ENCODE measurements around the gene CABP2.

CABP2 gene

DNA sequence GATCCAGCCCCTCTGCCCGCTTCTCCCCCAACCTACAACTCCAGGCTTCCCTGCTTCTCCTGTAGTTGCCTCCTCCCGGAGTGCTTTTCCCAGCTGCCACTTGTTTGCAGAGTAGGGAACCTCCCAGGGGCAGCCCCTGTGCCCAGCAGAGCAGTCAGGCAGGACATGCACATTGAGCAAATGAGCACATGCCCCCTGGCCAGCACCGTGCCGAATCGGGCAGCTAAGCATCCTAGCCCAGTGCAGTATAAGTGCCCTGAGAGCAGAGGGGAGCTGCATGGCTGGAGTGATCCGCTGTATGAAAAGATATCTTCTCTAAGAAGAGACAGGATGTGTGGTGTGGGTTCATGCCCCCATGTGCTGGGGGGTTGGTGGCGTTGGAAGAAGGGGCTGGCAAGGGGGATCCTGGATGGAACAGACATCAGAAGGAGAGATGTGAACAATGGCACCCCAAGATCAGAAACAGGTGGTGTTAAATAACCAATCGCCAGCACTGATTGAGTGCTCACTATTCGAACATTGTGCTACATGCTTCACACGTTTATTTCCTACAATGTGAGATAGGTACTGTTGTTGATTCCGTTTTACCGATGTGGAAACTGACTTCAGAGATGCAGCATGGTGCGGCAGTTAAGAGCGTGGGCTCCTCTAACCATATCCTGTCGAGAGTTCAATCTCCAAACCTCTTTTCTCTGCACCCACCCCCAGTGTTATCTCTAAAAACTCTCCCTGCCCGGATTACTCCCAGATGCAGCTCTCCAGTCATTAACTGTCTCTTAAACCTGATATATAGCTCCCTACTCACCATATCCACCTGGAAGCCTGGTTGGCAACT is 39.2 kb downstream of the CABP2 start:
- TF ChIP-seq CEBPB (IDR thresholded peaks at IDR 0.05), result no peak
- no peak for TF ChIP-seq TEAD4 (IDR thresholded peaks at IDR 0.05)
- TF ChIP-seq, protein P1, sequence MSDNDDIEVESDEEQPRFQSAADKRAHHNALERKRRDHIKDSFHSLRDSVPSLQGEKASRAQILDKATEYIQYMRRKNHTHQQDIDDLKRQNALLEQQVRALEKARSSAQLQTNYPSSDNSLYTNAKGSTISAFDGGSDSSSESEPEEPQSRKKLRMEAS (IDR thresholded peaks at IDR 0.05), result no peak
- no peak for TF ChIP-seq TAF1 (IDR thresholded peaks at IDR 0.05; ENCODE audit: low read depth)
- no peak for TF ChIP-seq EGR1 (IDR thresholded peaks at IDR 0.05)
- no peak for TF ChIP-seq YY1 (IDR thresholded peaks at IDR 0.05; ENCODE audit: low read depth)
- no peak for TF ChIP-seq RAD21 (IDR thresholded peaks at IDR 0.05; ENCODE audit: low read depth)
- TF ChIP-seq NFIC (IDR thresholded peaks at IDR 0.05), result no peak
- TF ChIP-seq FOXM1 (IDR thresholded peaks at IDR 0.05; ENCODE audit: borderline replicate concordance, low read depth), result no peak
- no peak for TF ChIP-seq TCF12 (IDR thresholded peaks at IDR 0.05; ENCODE audit: low read depth)
- TF ChIP-seq, protein P2, sequence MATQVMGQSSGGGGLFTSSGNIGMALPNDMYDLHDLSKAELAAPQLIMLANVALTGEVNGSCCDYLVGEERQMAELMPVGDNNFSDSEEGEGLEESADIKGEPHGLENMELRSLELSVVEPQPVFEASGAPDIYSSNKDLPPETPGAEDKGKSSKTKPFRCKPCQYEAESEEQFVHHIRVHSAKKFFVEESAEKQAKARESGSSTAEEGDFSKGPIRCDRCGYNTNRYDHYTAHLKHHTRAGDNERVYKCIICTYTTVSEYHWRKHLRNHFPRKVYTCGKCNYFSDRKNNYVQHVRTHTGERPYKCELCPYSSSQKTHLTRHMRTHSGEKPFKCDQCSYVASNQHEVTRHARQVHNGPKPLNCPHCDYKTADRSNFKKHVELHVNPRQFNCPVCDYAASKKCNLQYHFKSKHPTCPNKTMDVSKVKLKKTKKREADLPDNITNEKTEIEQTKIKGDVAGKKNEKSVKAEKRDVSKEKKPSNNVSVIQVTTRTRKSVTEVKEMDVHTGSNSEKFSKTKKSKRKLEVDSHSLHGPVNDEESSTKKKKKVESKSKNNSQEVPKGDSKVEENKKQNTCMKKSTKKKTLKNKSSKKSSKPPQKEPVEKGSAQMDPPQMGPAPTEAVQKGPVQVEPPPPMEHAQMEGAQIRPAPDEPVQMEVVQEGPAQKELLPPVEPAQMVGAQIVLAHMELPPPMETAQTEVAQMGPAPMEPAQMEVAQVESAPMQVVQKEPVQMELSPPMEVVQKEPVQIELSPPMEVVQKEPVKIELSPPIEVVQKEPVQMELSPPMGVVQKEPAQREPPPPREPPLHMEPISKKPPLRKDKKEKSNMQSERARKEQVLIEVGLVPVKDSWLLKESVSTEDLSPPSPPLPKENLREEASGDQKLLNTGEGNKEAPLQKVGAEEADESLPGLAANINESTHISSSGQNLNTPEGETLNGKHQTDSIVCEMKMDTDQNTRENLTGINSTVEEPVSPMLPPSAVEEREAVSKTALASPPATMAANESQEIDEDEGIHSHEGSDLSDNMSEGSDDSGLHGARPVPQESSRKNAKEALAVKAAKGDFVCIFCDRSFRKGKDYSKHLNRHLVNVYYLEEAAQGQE (IDR thresholded peaks at IDR 0.05; ENCODE audit: low read depth), result no peak
- no peak for TF ChIP-seq CREB1 (IDR thresholded peaks at IDR 0.05; ENCODE audit: low read depth)
- TF ChIP-seq, protein P3, sequence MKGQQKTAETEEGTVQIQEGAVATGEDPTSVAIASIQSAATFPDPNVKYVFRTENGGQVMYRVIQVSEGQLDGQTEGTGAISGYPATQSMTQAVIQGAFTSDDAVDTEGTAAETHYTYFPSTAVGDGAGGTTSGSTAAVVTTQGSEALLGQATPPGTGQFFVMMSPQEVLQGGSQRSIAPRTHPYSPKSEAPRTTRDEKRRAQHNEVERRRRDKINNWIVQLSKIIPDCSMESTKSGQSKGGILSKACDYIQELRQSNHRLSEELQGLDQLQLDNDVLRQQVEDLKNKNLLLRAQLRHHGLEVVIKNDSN (IDR thresholded peaks at IDR 0.05), result no peak
- no peak for TF ChIP-seq EP300 (IDR thresholded peaks at IDR 0.05; ENCODE audit: borderline replicate concordance)
- no peak for TF ChIP-seq ZBTB7A (IDR thresholded peaks at IDR 0.05; ENCODE audit: low read depth)

- TF ChIP-seq CREB1 (IDR thresholded peaks at IDR 0.05; ENCODE audit: low read depth) (peak; percentile 59), TCF12 (IDR thresholded peaks at IDR 0.05; ENCODE audit: low read depth) (peak; percentile 38; the same call in 1 of the 2 replicates), YY1 (IDR thresholded peaks at IDR 0.05; ENCODE audit: low read depth) (peak; percentile 99), RAD21 (IDR thresholded peaks at IDR 0.05; ENCODE audit: low read depth) (no peak), EP300 (IDR thresholded peaks at IDR 0.05; ENCODE audit: borderline replicate concordance) (no peak), TAF1 (IDR thresholded peaks at IDR 0.05; ENCODE audit: low read depth) (peak; percentile 57), TEAD4 (IDR thresholded peaks at IDR 0.05) (0 out of 2 replicates have a peak, but pooled peaks have one; percentile 35), ZBTB7A (IDR thresholded peaks at IDR 0.05; ENCODE audit: low read depth) (peak; percentile 89)
- TF ChIP-seq, protein P2 (IDR thresholded peaks at IDR 0.05; ENCODE audit: low read depth), result no peak
- TF ChIP-seq, protein P3 (IDR thresholded peaks at IDR 0.05), result no peak
- TF ChIP-seq, protein P1 (IDR thresholded peaks at IDR 0.05), result peak; percentile 100
Measured at GRCh38 chr11:67482827-67483798, 40.1 kb downstream of the CABP2 start, which contains the start of gene AIP. AIP (plus strand) TSS chr11:67483026; CDS start chr11:67483159, 133 bp downstream.

GRCh38 chr11:67482275-67482826 is 40.9 kb downstream of the CABP2 start:
- TF ChIP-seq, protein P3 (IDR thresholded peaks at IDR 0.05), result no peak
- no peak for TF ChIP-seq ZBTB7A (IDR thresholded peaks at IDR 0.05; ENCODE audit: low read depth)
- TF ChIP-seq, protein P2 (IDR thresholded peaks at IDR 0.05; ENCODE audit: low read depth), result no peak
- no peak for TF ChIP-seq YY1 (IDR thresholded peaks at IDR 0.05; ENCODE audit: low read depth)
- TF ChIP-seq, protein P1 (IDR thresholded peaks at IDR 0.05), result no peak
- no peak for TF ChIP-seq TAF1 (IDR thresholded peaks at IDR 0.05; ENCODE audit: low read depth)
- no peak for TF ChIP-seq NFIC (IDR thresholded peaks at IDR 0.05)
- TF ChIP-seq EGR1 (IDR thresholded peaks at IDR 0.05), result no peak
- no peak for TF ChIP-seq TEAD4 (IDR thresholded peaks at IDR 0.05)
- TF ChIP-seq CEBPB (IDR thresholded peaks at IDR 0.05), result no peak
- TF ChIP-seq FOXM1 (IDR thresholded peaks at IDR 0.05; ENCODE audit: borderline replicate concordance, low read depth), result no peak
- no peak for TF ChIP-seq EP300 (IDR thresholded peaks at IDR 0.05; ENCODE audit: borderline replicate concordance)
- no peak for TF ChIP-seq RAD21 (IDR thresholded peaks at IDR 0.05; ENCODE audit: low read depth)
- TF ChIP-seq CREB1 (IDR thresholded peaks at IDR 0.05; ENCODE audit: low read depth), result no peak
